Upper lobe of left lung (tissue), 6 donors: ENCODE measurements around the gene SCRN2. TPM values are rescaled to one million over a fixed set of nuclear protein-coding genes. Genes with fewer than 3 reads are reported as not detected.
A peak's percentile ranks its signal among the peaks of the same experiment; 100 is the strongest.

Experiments used
- ATAC-seq, 2 donors: fragments of 200-7000 bp; cut with Tn5 transposase; one replicate each; pipeline ENCODE4 v1.9.1; 2022; ENCODE audit warnings: mild to moderate bottlenecking in 2 of 2, moderate library complexity in 2 of 2; ENCODE audit not compliant: low FRiP score in 2 of 2
- DNase-seq, 2 donors: peaks; one replicate each; pipeline ENCODE4 v3.0.0-alpha.2; 2019 to 2020
- H3K27ac ChIP-seq, 4 donors: fragments of 200-600 bp; sonication (generic); one replicate each; pipeline ENCODE4 v1.5.1; 2016 to 2019
- H3K27me3 ChIP-seq, 4 donors: fragments of 200-600 bp; sonication (generic); one replicate each; pipeline ENCODE4 v1.5.1; 2017 to 2019
- H3K36me3 ChIP-seq, 4 donors: fragments of 200-600 bp; sonication (generic); one replicate each; pipeline ENCODE4 v1.5.1; 2016 to 2019
- H3K4me1 ChIP-seq, 4 donors: fragments of 200-600 bp; sonication (generic); one replicate each; pipeline ENCODE4 v1.5.1; 2018 to 2019
- H3K4me3 ChIP-seq, 4 donors: fragments of 200-600 bp; sonication (generic); one replicate each; pipeline ENCODE4 v1.5.1; 2017 to 2019; ENCODE audit warnings: mild to moderate bottlenecking in 2 of 4, moderate library complexity in 1 of 4
- H3K9me3 ChIP-seq, 4 donors: fragments of 200-600 bp; sonication (generic); one replicate each; pipeline ENCODE4 v1.5.1; 2018 to 2019
- CTCF ChIP-seq, 6 experiments: fragments of 450-650 bp in 4 of 6; fragments of 200-600 bp in 2 of 6; sonication (generic) in 2 of 6; IDR thresholded peaks; one replicate each; pipeline ENCODE4 v1.5.1; 2016 to 2019; ENCODE audit warnings: antibody characterized with exemption in 6 of 6
- EP300 ChIP-seq, 4 donors: sonication (generic); formaldehyde crosslinking; IDR thresholded peaks; one replicate each; pipeline ENCODE4 v1.5.1; 2017; ENCODE audit warnings: antibody characterized with exemption in 4 of 4, control low read depth in 2 of 4
- POLR2A ChIP-seq, 4 donors: fragments of 450-650 bp; IDR thresholded peaks; one replicate each; pipeline ENCODE4 v1.5.1; 2016 to 2017; ENCODE audit warnings: antibody characterized with exemption in 4 of 4, mild to moderate bottlenecking in 2 of 4
- POLR2AphosphoS5 ChIP-seq, 2 donors: sonication (generic); formaldehyde crosslinking; IDR thresholded peaks; one replicate each; pipeline ENCODE4 v1.5.1; 2017; ENCODE audit warnings: antibody characterized with exemption in 2 of 2
- WGBS, 2 donors: methylation state at CpG; one replicate each; pipeline ENCODE4 v1.1.5; 2017 to 2018; 5-methylcytosine and 5-hydroxymethylcytosine counted together
- total RNA-seq, 6 donors: library from RNA; depleted of rRNA in 4 of 6; stranded (reverse); fragments of >200 nt in 4 of 6; gene quantifications; one replicate each; pipeline versions ENCODE4 v1.1.0 to v1.2.1, GENCODE V29; 2016 to 2021
- donor health status: DM: no; HTN: no; CAD: no; lungs with moderate emphysema.
- donor health status: DM: no; HTN: yes; CAD: no; lungs with severe emphysema.

Gene SCRN2
- 10 to 100 TPM; 24.4 to 73.3 (median 34.8) TPM for total RNA-seq

GRCh38 chr17:47840742-47841487 is at the start of gene SCRN2:
Gene SCRN2 (minus strand): TSS chr17:47841273. CDS start chr17:47840843, 430 bp downstream.
- 1 to 3% methylated on average over 16 to 30 of the region's 55 CpGs for WGBS, 2 donors
- Histone ChIP-seq H3K4me1 (peaks cover 33 to 76% (median 45%) of the 10 kb centered on the region in 4 donors), H3K36me3 (peaks cover 0 to 31% (median 15%) of the 10 kb centered on the region in 4 donors), H3K27me3 (no peaks in the 10 kb centered on the region), H3K9me3 (no peaks in the 10 kb centered on the region), H3K27ac (peak within 1 kb of the TSS; percentile 45 to 85 (median 82)), H3K4me3 (peak within 1 kb of the TSS; percentile 73 to 95 (median 82))
- TF ChIP-seq CTCF (IDR thresholded peaks at IDR 0.05) = peak; percentile 98 to 99 (median 99)
- peak in 1 of 2 donors; percentile 30 for TF ChIP-seq POLR2AphosphoS5 (IDR thresholded peaks at IDR 0.05)
- TF ChIP-seq EP300 (IDR thresholded peaks at IDR 0.05) = no peak
- peak in 1 of 4 donors; percentile 49 for TF ChIP-seq POLR2A (IDR thresholded peaks at IDR 0.05)
- DNase-seq (peak; percentile 96 to 99), ATAC-seq (peak; percentile 94 to 96)

GRCh38 chr17:47889734-47890529 is 48.9 kb upstream of the SCRN2 start:
- Histone ChIP-seq H3K9me3 (no peaks in the 10 kb centered on the region), H3K27ac (peak overlapping the region in 1 of 4 donors; percentile 35), H3K4me3 (no peak overlapping the region), H3K36me3 (no peaks in the 10 kb centered on the region), H3K4me1 (peaks cover 6 to 22% (median 14%) of the 10 kb centered on the region in 4 donors), H3K27me3 (no peaks in the 10 kb centered on the region)
- ATAC-seq = peak; percentile 90 to 93
- peak in 1 of 2 donors; percentile 92 for DNase-seq
- 42 to 50% methylated on average over 8 to 11 of the region's 11 CpGs for WGBS, 2 donors
- peak; percentile 86 to 96 (median 93) for TF ChIP-seq CTCF (IDR thresholded peaks at IDR 0.05)
- no peak for TF ChIP-seq POLR2AphosphoS5 (IDR thresholded peaks at IDR 0.05)

GRCh38 chr17:47888293-47888692 is 47.2 kb upstream of the SCRN2 start:
- Histone ChIP-seq H3K27me3 (no peaks in the 10 kb centered on the region), H3K4me3 (no peak overlapping the region), H3K4me1 (peaks cover 13 to 30% (median 21%) of the 10 kb centered on the region in 4 donors), H3K9me3 (no peaks in the 10 kb centered on the region), H3K36me3 (no peaks in the 10 kb centered on the region), H3K27ac (no peak overlapping the region)
- ATAC-seq (no peak), DNase-seq (no peak)
- TF ChIP-seq POLR2AphosphoS5 (IDR thresholded peaks at IDR 0.05) = no peak
- WGBS, 2 donors = 75 to 93% methylated on average over 6 of the region's 6 CpGs

- TF ChIP-seq EP300 (IDR thresholded peaks at IDR 0.05) (no peak), CTCF (IDR thresholded peaks at IDR 0.05) (no peak), POLR2AphosphoS5 (IDR thresholded peaks at IDR 0.05) (no peak), POLR2A (IDR thresholded peaks at IDR 0.05) (no peak)
- ATAC-seq = no peak
- WGBS, 2 donors = 57 to 61% methylated on average over 7 to 11 of the region's 11 CpGs
- DNase-seq = no peak
- peaks cover 25 to 48% (median 36%) of the 10 kb centered on the region in 4 donors for H3K4me1 ChIP-seq
- H3K27me3 ChIP-seq = no peaks in the 10 kb centered on the region
- no peaks in the 10 kb centered on the region for H3K9me3 ChIP-seq
- no peaks in the 10 kb centered on the region for H3K36me3 ChIP-seq
- peak overlapping the region in 2 of 4 donors; percentile 59 to 84 for H3K27ac ChIP-seq
- H3K4me3 ChIP-seq = no peak overlapping the region
These were observed 44.0 kb upstream of the SCRN2 start for GRCh38 chr17:47884905-47885730.

- H3K27ac ChIP-seq = peak overlapping the region in 2 of 4 donors; percentile 84 to 86
- peaks cover 25 to 45% (median 34%) of the 10 kb centered on the region in 4 donors for H3K4me1 ChIP-seq
- H3K36me3 ChIP-seq = no peaks in the 10 kb centered on the region
- no peak for TF ChIP-seq POLR2AphosphoS5 (IDR thresholded peaks at IDR 0.05)
- no peak for TF ChIP-seq EP300 (IDR thresholded peaks at IDR 0.05)
- TF ChIP-seq CTCF (IDR thresholded peaks at IDR 0.05) = no peak
- TF ChIP-seq POLR2A (IDR thresholded peaks at IDR 0.05) = no peak
- WGBS, 2 donors = 34 to 35% methylated on average over 5 of the region's 5 CpGs
- no peak overlapping the region for H3K4me3 ChIP-seq
- no peaks in the 10 kb centered on the region for H3K27me3 ChIP-seq
- ATAC-seq (no peak), DNase-seq (no peak)
- no peaks in the 10 kb centered on the region for H3K9me3 ChIP-seq
These were observed 43.3 kb upstream of the SCRN2 start for GRCh38 chr17:47884427-47884740.
